PFSK-1 (cell line): ENCODE data around the gene KRT6C.

Experiments
- FOXP2 ChIP-seq: optimal IDR thresholded peaks from 2 replicates; pipeline ENCODE3; 2011; ENCODE audit warnings: borderline replicate concordance, control low read depth, inconsistent platforms; ENCODE audit not compliant: insufficient read depth; ENCODE audit errors: extremely low read length, extremely low read depth
- POLR2AphosphoS5 ChIP-seq: IDR thresholded peaks from 2 replicates; pipeline ENCODE4 v1.6.1; 2012; ENCODE audit warnings: low read depth, mild to moderate bottlenecking, control low read depth, low read length, moderate library complexity
- SIN3A ChIP-seq: IDR thresholded peaks from 2 replicates; pipeline ENCODE4 v1.6.1; 2012; ENCODE audit warnings: mild to moderate bottlenecking, low read length, moderate library complexity, borderline replicate concordance; ENCODE audit not compliant: insufficient read depth
- TAF1 ChIP-seq: IDR thresholded peaks from 2 replicates; pipeline ENCODE4 v1.6.1; 2012; ENCODE audit warnings: low read length, control low read depth, borderline replicate concordance; ENCODE audit not compliant: insufficient read depth
- TF ChIP-seq, protein P1 (sequence below), 2 experiments: IDR thresholded peaks; 2 replicates each; pipeline versions ENCODE4 v1.6.1 to v1.8.0; 2011 to 2012; ENCODE audit warnings: low read depth in 2 of 2, low read length in 2 of 2, control low read depth in 1 of 2, inconsistent platforms in 1 of 2, mild to moderate bottlenecking in 1 of 2, moderate library complexity in 1 of 2; ENCODE audit not compliant: insufficient read depth in 1 of 2

KRT6C gene

DNA sequence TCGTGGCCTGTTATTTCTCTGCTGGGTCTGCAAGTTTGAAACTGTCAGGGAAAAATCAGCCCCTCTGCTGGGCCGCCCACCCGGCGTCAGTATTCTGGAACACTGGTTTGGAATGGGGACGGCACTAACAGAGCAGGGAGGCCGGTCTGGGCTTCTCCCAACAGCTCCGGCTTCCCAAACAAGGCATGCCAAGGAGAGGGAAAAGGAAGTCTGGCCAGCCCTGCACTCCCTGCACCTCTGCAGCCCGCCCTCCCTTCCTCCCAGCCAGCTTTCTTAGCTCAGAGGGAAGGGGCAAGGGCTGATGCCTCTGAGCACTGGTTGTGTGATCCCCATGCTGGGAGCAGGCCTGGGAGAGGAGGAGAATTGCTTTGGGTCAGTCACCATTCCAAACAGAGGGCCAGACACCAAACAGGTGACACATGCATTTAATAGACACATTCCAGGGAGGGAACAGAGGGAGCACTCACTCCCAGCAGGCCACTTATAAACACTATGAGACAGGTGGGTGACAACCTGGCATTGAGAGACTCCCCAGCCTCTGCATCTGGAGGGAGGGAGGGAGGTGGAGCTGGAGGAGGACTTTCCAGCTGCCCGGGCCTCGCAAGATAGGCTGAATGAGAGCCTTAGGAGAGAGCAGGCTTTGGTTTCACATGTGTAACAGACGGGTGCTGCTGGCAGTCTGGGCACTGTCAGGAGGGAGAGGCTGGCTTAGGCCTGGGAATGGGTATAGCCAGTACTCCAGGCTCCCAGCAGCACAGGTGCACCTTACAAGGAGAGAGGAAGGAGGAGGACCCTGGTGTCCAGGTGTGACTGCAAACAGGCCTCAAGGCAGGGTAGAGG, 49.7 kb downstream of the KRT6C start:
- no peak for TF ChIP-seq POLR2AphosphoS5
- TF ChIP-seq FOXP2: no peak
- TF ChIP-seq SIN3A: no peak

DNA sequence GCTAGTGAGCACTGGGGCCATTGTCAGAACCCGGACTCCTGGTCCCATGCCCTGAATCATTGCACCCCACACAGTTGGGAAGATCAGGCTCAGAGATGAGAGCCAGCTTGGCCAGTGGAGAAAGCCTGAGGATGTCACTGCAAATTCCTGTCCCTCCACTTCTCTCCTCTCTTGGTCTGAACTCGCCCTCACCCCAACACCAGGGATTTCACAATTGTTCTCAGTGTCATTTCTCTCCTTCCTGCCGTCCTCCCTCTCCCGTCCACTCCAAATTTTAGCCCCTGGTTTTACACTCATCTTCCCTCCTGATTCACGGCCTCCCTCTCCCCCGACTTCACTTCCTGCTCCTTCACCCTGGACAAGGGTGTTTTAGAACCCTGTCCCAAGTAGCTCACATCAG, 50.6 kb downstream of the KRT6C start:
- TF ChIP-seq POLR2AphosphoS5 (no peak), SIN3A (no peak), TAF1 (no peak), FOXP2 (no peak)
- TF ChIP-seq, protein P1, sequence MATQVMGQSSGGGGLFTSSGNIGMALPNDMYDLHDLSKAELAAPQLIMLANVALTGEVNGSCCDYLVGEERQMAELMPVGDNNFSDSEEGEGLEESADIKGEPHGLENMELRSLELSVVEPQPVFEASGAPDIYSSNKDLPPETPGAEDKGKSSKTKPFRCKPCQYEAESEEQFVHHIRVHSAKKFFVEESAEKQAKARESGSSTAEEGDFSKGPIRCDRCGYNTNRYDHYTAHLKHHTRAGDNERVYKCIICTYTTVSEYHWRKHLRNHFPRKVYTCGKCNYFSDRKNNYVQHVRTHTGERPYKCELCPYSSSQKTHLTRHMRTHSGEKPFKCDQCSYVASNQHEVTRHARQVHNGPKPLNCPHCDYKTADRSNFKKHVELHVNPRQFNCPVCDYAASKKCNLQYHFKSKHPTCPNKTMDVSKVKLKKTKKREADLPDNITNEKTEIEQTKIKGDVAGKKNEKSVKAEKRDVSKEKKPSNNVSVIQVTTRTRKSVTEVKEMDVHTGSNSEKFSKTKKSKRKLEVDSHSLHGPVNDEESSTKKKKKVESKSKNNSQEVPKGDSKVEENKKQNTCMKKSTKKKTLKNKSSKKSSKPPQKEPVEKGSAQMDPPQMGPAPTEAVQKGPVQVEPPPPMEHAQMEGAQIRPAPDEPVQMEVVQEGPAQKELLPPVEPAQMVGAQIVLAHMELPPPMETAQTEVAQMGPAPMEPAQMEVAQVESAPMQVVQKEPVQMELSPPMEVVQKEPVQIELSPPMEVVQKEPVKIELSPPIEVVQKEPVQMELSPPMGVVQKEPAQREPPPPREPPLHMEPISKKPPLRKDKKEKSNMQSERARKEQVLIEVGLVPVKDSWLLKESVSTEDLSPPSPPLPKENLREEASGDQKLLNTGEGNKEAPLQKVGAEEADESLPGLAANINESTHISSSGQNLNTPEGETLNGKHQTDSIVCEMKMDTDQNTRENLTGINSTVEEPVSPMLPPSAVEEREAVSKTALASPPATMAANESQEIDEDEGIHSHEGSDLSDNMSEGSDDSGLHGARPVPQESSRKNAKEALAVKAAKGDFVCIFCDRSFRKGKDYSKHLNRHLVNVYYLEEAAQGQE (IDR thresholded peaks at IDR 0.05; ENCODE audit: insufficient read depth in 1 of 2, low read depth in 2 of 2, low read length in 2 of 2): no peak

DNA sequence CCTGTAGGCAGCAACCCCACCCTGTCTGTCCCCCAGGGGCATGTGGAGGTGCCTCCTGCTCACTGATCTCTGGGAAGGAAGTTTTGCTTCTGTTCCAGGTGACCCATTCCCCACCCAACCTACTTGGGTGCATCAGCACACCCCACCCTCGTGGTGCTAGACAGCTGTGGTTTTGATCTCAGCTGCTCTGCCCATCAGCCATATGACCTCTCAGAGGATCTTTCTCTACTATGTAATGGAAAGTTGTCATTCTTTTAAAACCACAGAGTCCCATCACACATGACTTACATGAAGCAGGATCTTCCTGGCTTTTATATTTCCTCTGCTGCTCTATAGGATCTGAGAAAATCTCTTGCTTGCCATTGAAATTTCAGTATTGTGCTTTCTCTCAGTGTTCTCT, 53.9 kb downstream of the KRT6C start:
- TF ChIP-seq, protein P1 (IDR thresholded peaks at IDR 0.05; ENCODE audit: insufficient read depth in 1 of 2, low read depth in 2 of 2, low read length in 2 of 2): no peak
- TF ChIP-seq FOXP2: no peak
- TF ChIP-seq SIN3A: no peak
- no peak for TF ChIP-seq POLR2AphosphoS5
- TF ChIP-seq TAF1: no peak

GRCh38 chr12:52418576-52419110, 55.0 kb downstream of the KRT6C start:
- TF ChIP-seq POLR2AphosphoS5: no peak
- TF ChIP-seq, protein P1 (IDR thresholded peaks at IDR 0.05; ENCODE audit: insufficient read depth in 1 of 2, low read depth in 2 of 2, low read length in 2 of 2): no peak
- TF ChIP-seq SIN3A: no peak
